ENCODE results near the gene C12orf56.

The C12orf56 gene

DNA sequence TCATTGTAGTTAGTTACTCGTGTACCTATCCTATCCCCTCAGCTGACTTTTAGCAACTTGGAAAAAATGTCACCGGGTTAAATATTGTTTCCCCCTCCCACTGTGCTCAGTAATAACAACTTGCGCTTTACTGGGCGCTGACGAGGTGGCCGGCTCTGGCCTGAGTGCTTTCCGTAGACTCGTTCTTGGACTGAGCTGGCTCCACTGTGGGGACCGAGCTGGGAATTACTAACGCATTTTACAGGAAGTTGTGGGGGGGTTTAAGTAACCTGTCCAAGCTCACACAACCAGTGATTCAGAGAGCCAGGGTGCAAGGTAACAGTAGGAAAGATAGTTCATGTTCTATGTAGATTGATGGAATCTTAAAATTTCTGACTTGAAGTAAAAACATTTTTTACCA is 86.0 kb downstream of the C12orf56 start:
- Histone ChIP-seq H2BK5ac (ENCODE audit: low read depth, low read length, poor library complexity, severe bottlenecking) (no peak overlapping the region), H2BK15ac (ENCODE audit: low read depth, poor library complexity, severe bottlenecking) (no peak overlapping the region), H3K9me3 (ENCODE audit: control insufficient read depth, low read length) (no peaks in the 10 kb centered on the region), H3K23ac (ENCODE audit: low read length in 2 of 2) (no peak overlapping the region), H3K79me1 (replicated peaks; ENCODE audit: low read length, poor library complexity, severe bottlenecking) (no peaks in the 10 kb centered on the region), H3K27ac (ENCODE audit: low read length, poor library complexity, severe bottlenecking) (no peak overlapping the region), H4K91ac (ENCODE audit: low read length) (no peak overlapping the region), H3K4me3 (ENCODE audit: insufficient read depth in 1 of 2, low read depth in 1 of 2, low read length in 2 of 2) (no peak overlapping the region), H3K36me3 (ENCODE audit: control insufficient read depth in 1 of 2, insufficient read depth in 2 of 2, low read depth in 1 of 2, low read length in 2 of 2) (peaks cover 0 to 23% of the 10 kb centered on the region in 2 experiments), H2AK5ac (ENCODE audit: low read length, severe bottlenecking) (no peak overlapping the region), H3K9ac (ENCODE audit: low read length) (no peak overlapping the region), H4K8ac (ENCODE audit: low read length) (no peak overlapping the region), H3K27me3 (ENCODE audit: control insufficient read depth in 1 of 2, insufficient read depth in 1 of 2, low read length in 2 of 2) (no peaks in the 10 kb centered on the region), H3K4ac (ENCODE audit: low read depth in 1 of 2, low read length in 2 of 2) (no peak overlapping the region), H2BK12ac (ENCODE audit: low read length in 2 of 2) (no peak overlapping the region), H3K4me2 (ENCODE audit: low read length, poor library complexity, severe bottlenecking) (peak overlapping the region; percentile 23), H2AFZ (ENCODE audit: low read depth, low read length) (no peak overlapping the region), H2BK120ac (ENCODE audit: low read depth, low read length) (no peak overlapping the region), H3K14ac (ENCODE audit: low read length in 2 of 2) (no peak overlapping the region), H3K18ac (ENCODE audit: low read depth in 1 of 2, low read length in 2 of 2) (no peak overlapping the region), H3K4me1 (ENCODE audit: control insufficient read depth, insufficient read depth, low read depth, low read length) (peaks cover 2% of the 10 kb centered on the region)
- 83% methylated on average over 10 of the region's 10 CpGs for WGBS
- DNase-seq, result no peak

- 80% methylated on average over 1 of the region's 3 CpGs for WGBS
- Histone ChIP-seq H4K8ac (ENCODE audit: low read length) (no peak overlapping the region), H3K4ac (ENCODE audit: low read depth in 1 of 2, low read length in 2 of 2) (no peak overlapping the region), H3K4me3 (ENCODE audit: insufficient read depth in 1 of 2, low read depth in 1 of 2, low read length in 2 of 2) (no peak overlapping the region), H3K27ac (ENCODE audit: low read length, poor library complexity, severe bottlenecking) (no peak overlapping the region), H3K9me3 (ENCODE audit: control insufficient read depth, low read length) (no peaks in the 10 kb centered on the region), H3K23ac (ENCODE audit: low read length in 2 of 2) (no peak overlapping the region), H3K4me2 (ENCODE audit: low read length, poor library complexity, severe bottlenecking) (no peak overlapping the region), H3K18ac (ENCODE audit: low read depth in 1 of 2, low read length in 2 of 2) (no peak overlapping the region), H2BK5ac (ENCODE audit: low read depth, low read length, poor library complexity, severe bottlenecking) (no peak overlapping the region), H3K4me1 (ENCODE audit: control insufficient read depth, insufficient read depth, low read depth, low read length) (peaks cover 2% of the 10 kb centered on the region), H4K91ac (ENCODE audit: low read length) (no peak overlapping the region), H3K14ac (ENCODE audit: low read length in 2 of 2) (no peak overlapping the region), H2BK120ac (ENCODE audit: low read depth, low read length) (no peak overlapping the region), H3K36me3 (ENCODE audit: control insufficient read depth in 1 of 2, insufficient read depth in 2 of 2, low read depth in 1 of 2, low read length in 2 of 2) (peaks cover 0 to 23% of the 10 kb centered on the region in 2 experiments), H3K79me1 (replicated peaks; ENCODE audit: low read length, poor library complexity, severe bottlenecking) (no peaks in the 10 kb centered on the region), H2AFZ (ENCODE audit: low read depth, low read length) (no peak overlapping the region), H2BK12ac (ENCODE audit: low read length in 2 of 2) (no peak overlapping the region), H3K27me3 (ENCODE audit: control insufficient read depth in 1 of 2, insufficient read depth in 1 of 2, low read length in 2 of 2) (no peaks in the 10 kb centered on the region), H3K9ac (ENCODE audit: low read length) (no peak overlapping the region), H2AK5ac (ENCODE audit: low read length, severe bottlenecking) (no peak overlapping the region), H2BK15ac (ENCODE audit: low read depth, poor library complexity, severe bottlenecking) (no peak overlapping the region)
- DNase-seq, result no peak
Measured at GRCh38 chr12:64299628-64300027, 90.9 kb downstream of the C12orf56 start.

- H3K4ac ChIP-seq (ENCODE audit: low read depth in 1 of 2, low read length in 2 of 2), result no peak overlapping the region
- H3K18ac ChIP-seq (ENCODE audit: low read depth in 1 of 2, low read length in 2 of 2), result no peak overlapping the region
- H3K9me3 ChIP-seq (ENCODE audit: control insufficient read depth, low read length), result no peaks in the 10 kb centered on the region
- H3K79me1 ChIP-seq (replicated peaks; ENCODE audit: low read length, poor library complexity, severe bottlenecking), result no peaks in the 10 kb centered on the region
- DNase-seq, result no peak
- no peak overlapping the region for H2BK15ac ChIP-seq (ENCODE audit: low read depth, poor library complexity, severe bottlenecking)
- H3K4me3 ChIP-seq (ENCODE audit: insufficient read depth in 1 of 2, low read depth in 1 of 2, low read length in 2 of 2), result no peak overlapping the region
- no peaks in the 10 kb centered on the region for H3K27me3 ChIP-seq (ENCODE audit: control insufficient read depth in 1 of 2, insufficient read depth in 1 of 2, low read length in 2 of 2)
- H3K4me1 ChIP-seq (ENCODE audit: control insufficient read depth, insufficient read depth, low read depth, low read length), result no peaks in the 10 kb centered on the region
- H4K91ac ChIP-seq (ENCODE audit: low read length), result no peak overlapping the region
- no peak overlapping the region for H2AFZ ChIP-seq (ENCODE audit: low read depth, low read length)
- H4K8ac ChIP-seq (ENCODE audit: low read length), result no peak overlapping the region
- H3K36me3 ChIP-seq (ENCODE audit: control insufficient read depth in 1 of 2, insufficient read depth in 2 of 2, low read depth in 1 of 2, low read length in 2 of 2), result peaks cover 0 to 9% of the 10 kb centered on the region in 2 experiments
- no peak overlapping the region for H3K27ac ChIP-seq (ENCODE audit: low read length, poor library complexity, severe bottlenecking)
- no peak overlapping the region for H3K4me2 ChIP-seq (ENCODE audit: low read length, poor library complexity, severe bottlenecking)
- no peak overlapping the region for H2BK12ac ChIP-seq (ENCODE audit: low read length in 2 of 2)
- no peak overlapping the region for H2BK5ac ChIP-seq (ENCODE audit: low read depth, low read length, poor library complexity, severe bottlenecking)
- H2AK5ac ChIP-seq (ENCODE audit: low read length, severe bottlenecking), result no peak overlapping the region
- no peak overlapping the region for H3K9ac ChIP-seq (ENCODE audit: low read length)
- no peak overlapping the region for H3K14ac ChIP-seq (ENCODE audit: low read length in 2 of 2)
- H3K23ac ChIP-seq (ENCODE audit: low read length in 2 of 2), result no peak overlapping the region
- no peak overlapping the region for H2BK120ac ChIP-seq (ENCODE audit: low read depth, low read length)
Measured at GRCh38 chr12:64296301-64296700, 94.3 kb downstream of the C12orf56 start.

DNA sequence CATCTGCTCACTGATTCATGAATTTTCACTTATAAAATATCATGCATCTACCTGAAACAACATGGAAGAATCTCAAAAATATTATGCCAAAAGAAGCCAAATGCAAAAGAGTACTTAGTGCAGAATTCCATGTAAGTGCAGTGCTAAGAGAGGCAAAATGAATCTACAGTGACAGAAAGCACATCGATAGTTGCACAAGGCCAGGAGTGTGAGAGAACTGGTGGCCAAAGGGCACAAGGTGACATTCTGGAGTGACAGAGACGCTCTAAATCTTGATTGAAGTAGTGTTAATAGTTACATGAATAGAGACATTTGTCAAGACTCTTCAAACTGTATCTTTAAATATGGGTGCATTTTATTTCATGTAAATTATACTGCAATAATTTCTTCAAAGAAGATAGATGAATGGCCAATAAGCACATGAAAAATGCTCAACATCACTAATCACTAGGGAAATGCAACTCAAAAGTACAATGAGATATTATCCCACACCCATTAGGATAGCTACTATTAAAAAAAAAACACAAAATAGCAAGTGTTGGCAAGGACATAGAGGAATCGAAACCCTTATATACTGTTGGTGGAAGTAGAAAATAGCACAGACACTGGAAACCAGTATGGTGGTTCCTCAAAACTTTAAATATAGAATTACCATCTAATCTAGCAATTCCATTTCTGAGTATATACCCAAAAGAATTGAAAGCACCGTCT is 96.7 kb downstream of the C12orf56 start:
- Histone ChIP-seq H4K91ac (ENCODE audit: low read length) (no peak overlapping the region), H3K4me3 (ENCODE audit: insufficient read depth in 1 of 2, low read depth in 1 of 2, low read length in 2 of 2) (no peak overlapping the region), H3K36me3 (ENCODE audit: control insufficient read depth in 1 of 2, insufficient read depth in 2 of 2, low read depth in 1 of 2, low read length in 2 of 2) (no peaks in the 10 kb centered on the region)

More for the DNA sequence above, 96.7 kb downstream of the C12orf56 start:
- no peak overlapping the region for H2BK5ac ChIP-seq (ENCODE audit: low read depth, low read length, poor library complexity, severe bottlenecking)
- no peak overlapping the region for H3K23ac ChIP-seq (ENCODE audit: low read length in 2 of 2)
- H3K9me3 ChIP-seq (ENCODE audit: control insufficient read depth, low read length), result no peaks in the 10 kb centered on the region
- H2BK12ac ChIP-seq (ENCODE audit: low read length in 2 of 2), result no peak overlapping the region
- no peak overlapping the region for H3K27ac ChIP-seq (ENCODE audit: low read length, poor library complexity, severe bottlenecking)
- H3K4me1 ChIP-seq (ENCODE audit: control insufficient read depth, insufficient read depth, low read depth, low read length), result no peaks in the 10 kb centered on the region
- H4K8ac ChIP-seq (ENCODE audit: low read length), result no peak overlapping the region
- no peak overlapping the region for H2BK120ac ChIP-seq (ENCODE audit: low read depth, low read length)
- no peaks in the 10 kb centered on the region for H3K79me1 ChIP-seq (replicated peaks; ENCODE audit: low read length, poor library complexity, severe bottlenecking)
- H2BK15ac ChIP-seq (ENCODE audit: low read depth, poor library complexity, severe bottlenecking), result no peak overlapping the region
- no peak overlapping the region for H3K4ac ChIP-seq (ENCODE audit: low read depth in 1 of 2, low read length in 2 of 2)
- no peaks in the 10 kb centered on the region for H3K27me3 ChIP-seq (ENCODE audit: control insufficient read depth in 1 of 2, insufficient read depth in 1 of 2, low read length in 2 of 2)
- no peak overlapping the region for H2AFZ ChIP-seq (ENCODE audit: low read depth, low read length)
- H3K9ac ChIP-seq (ENCODE audit: low read length), result no peak overlapping the region
- no peak overlapping the region for H3K4me2 ChIP-seq (ENCODE audit: low read length, poor library complexity, severe bottlenecking)
- DNase-seq, result no peak
- H3K14ac ChIP-seq (ENCODE audit: low read length in 2 of 2), result no peak overlapping the region
- no peak overlapping the region for H2AK5ac ChIP-seq (ENCODE audit: low read length, severe bottlenecking)
- H3K18ac ChIP-seq (ENCODE audit: low read depth in 1 of 2, low read length in 2 of 2), result no peak overlapping the region
- 98% methylated on average over 2 of the region's 4 CpGs for WGBS

All from mesenchymal stem cell (in vitro differentiated cells and primary cell).